NCI-H748 (cell line): ENCODE results near the gene GFM1.

Source experiments
- DNase-seq: peaks from one replicate; lab custom pipeline; 2025; ENCODE audit not compliant: unreplicated experiment; lab: John Stamatoyannopoulos, UW

GFM1 gene

DNA sequence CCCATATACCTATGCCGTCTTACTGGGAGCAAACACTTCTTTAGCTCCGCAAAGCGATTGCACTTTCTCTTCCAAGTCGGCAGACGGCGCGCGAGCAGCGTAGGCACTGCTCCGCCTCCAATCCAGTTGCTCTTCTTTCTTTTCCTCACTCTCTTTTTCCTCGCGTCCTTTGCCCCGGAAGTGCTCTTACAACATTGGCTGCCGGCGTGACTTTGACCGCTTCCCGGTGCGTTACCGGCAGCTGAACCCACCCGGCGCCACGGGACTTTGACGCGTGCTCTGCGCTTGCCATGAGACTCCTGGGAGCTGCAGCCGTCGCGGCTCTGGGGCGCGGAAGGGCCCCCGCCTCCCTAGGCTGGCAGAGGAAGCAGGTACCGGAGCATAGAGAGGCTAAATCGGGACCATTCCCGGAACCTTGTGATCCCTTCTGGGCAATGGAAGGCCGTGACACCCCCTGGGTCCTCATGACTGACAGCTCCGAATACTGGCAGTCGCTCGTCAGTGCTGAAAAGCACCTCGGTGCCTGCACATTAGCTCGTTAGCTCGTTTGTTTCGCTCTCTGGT, at the start of gene GFM1:
Gene GFM1, plus strand, starts transcription at position 183 of the 564 bp plus-strand sequence. Its CDS starts 108 bp downstream, at position 291.
- peak; percentile 94 for DNase-seq

DNA sequence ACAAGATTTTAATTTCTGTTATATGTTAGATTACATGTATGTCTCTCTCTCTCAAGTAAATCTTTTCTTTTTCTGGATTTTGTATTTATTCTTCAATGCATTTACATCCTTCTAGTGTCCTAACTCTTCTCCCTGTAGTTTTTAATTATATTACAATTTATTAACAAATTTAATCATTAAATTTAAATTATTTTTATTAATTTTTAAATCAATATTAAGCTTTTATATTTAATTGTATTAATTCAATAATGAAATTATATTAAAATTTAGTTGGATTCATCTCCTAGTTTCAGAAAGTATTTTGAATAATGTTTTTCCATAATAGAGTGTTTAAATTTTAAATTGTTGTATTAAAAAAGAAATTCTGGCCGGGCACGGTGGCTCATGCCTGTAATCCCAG, 43.5 kb upstream of the GFM1 start:
- no peak for DNase-seq

DNA sequence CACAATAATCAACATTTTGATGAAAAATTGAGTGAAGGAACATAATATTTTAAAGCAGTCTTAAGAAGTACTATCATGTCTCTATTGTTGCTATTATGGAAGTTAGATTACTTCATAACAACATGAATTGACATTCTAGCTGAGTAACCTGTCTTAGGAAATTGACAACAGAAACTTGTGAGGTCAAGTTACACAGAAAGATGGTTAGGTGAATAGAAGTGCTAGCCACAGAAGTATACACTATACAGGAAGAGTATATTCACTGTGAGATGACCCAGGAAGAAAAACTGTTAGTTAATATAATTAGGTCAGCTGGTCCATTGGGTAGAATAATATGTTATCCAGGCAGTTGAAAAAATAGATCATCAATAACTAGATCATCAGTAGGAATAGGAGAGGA, 42.1 kb upstream of the GFM1 start:
- DNase-seq, result no peak

DNA sequence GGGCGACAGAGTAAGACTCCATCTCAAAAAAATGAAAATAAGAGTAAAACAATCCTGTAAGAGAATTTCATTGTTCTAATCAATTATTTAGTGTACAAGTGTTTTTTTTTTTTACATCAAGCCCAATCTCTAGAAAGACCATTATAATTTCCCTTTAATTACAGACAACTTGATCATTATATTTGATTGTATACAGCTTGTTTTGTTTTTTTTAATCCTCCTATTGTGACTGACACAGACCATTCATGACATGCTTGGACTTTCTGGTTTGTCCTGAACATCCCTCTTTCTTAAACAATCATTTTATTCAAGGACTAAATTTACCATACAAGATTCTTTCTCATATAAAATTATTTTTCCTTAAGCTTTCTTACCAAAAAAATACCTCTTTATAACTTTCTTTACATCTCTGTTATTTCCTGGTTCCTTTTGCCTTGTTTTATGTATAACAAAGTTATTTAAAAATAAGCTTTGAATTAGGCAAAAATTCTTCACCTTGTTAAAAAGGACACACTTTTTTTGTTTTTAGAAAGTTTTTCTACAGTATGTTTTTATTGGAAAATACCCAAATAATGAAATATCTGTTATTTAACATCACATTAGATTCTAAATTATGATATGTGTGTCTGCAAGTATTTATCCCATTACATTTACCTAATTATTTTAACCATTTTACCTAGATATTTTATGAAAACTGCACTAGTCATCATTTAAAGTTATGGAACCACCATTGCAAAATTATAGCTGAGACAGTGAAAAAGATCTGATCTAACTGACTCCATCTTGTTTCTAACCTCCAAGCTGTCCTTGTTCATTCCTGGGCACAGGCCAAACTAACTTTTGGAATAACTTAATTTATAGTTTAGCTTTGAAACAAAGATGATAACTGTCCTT, 26.1 kb upstream of the GFM1 start:
- no peak for DNase-seq

DNA sequence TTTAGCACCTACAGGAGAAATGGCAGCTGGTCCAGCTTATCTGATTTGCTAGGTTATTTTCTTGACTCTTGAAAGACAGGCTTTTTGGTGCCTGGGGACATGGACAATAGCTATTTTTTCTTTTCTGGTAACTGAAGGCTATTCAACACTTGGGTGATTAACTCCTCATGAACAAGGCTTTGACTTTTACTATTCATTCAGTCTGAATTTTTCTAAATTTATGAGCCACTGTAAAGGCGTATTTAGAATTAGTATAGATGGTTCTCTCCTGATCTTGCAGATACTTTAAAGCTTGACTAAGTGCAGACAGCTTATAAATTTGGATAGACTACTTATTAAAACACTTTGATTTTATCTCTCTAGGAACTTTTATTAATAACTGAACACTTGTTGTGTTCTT, 18.4 kb upstream of the GFM1 start:
- no peak for DNase-seq

DNA sequence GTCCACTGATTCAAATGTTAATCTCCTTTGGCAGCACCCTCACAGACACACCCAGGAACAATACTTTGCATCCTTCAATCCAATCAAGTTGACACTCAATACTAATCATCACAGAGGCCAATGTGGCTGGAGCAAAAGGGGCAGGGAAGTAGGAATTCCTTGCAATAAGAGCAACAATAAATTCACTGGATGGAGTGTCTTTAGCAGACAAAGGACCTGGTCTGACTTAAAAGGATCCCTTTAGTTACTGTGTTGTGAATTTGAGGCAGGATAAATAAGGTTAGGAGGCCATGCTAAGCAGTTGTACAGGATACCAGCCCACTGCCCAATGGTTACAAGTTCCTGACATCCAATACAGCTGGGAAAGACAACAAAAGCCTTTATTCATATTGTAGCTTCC, 12.3 kb upstream of the GFM1 start:
- no peak for DNase-seq

DNA sequence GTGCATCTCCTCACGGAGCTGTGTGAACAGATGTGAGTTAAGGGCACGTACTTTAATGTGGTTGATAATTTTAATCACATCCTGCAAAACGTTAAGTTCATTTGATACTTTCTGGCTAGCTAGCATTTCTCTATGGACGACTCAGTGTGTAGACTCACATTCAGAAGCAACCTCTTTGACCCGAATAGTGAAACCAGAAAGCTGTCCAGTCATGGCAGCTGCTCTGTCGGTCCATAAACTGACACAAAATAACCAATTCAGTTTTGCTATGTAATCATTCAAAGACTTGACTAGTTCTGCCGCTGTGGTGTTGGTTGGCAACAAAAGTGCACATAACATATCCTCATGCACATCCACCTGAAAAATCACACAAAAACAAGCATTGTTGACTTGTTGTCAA, 3.7 kb upstream of the GFM1 start:
- DNase-seq, result no peak

DNA sequence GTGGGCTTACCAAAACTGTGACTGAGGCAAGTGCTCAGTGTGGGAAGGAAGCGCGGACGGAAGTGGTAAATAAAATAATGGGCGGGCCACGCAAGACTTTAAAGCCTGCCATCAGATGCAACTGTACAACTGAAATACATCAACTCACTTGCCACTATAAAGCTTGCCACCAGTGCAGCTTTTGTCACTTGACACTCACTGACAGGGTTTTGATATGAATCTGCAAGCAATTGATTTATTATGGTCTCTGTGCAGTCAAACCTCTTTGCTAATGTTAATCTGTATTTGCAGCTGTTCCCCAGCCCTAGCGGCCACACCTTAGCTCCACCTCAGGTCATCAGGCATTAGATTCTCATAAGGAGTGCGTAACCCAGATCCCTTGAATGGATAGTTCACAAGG, 2.3 kb upstream of the GFM1 start:
- DNase-seq, result no peak

DNA sequence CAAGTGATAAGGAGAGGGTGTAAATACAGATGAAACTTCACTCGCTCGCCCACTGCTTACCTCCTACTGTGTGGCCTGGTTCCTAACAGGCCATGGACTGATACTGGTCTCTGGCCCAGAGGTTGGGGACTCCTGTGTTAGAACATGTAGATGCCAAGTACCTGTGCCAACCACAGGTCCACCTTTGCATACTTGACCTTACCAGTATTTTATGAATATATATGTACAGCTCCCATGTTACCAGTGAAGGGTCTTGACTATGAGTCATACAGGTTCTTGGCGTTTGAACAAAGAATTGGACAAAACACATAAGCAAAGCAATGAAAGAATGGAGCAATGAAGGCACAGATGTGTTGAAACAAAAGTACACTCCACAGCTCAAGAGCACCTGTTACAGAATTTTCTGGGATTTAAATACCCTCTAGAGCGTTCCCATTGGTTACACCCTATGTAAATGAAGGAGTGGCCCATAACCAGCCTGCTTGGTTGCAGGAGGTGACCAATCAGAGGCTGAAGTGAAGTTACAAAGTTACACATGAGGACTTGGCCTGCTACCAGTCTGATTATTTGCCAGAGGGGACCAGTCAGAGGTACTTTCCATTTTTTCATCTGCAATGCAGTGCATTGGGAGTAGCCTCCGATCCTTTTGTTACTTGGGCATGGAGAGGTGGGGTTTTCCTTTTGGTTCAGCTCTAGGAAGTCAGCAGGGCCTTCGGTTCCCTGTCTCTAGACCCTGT, 1.7 kb upstream of the GFM1 start:
- no peak for DNase-seq

DNA sequence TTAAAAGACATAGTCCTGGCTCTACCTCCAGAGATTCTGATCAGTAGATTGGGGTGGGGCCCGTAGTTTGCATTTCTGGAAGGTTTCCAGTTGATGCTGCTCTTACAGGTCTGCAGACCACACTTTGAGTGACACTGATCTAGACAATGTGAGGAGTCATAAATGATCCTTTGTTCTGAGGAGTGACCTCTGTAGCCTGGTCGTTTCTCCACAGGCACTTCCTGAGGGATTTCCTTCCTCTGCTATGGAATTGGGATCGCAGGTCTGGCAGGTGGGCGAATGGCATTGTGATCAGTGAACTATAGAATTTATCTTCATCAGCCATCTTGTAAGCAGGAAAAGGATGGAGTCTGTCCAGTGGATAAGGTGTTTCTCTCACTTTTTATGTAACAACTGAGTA, 5.5 kb downstream of the GFM1 start:
- no peak for DNase-seq

DNA sequence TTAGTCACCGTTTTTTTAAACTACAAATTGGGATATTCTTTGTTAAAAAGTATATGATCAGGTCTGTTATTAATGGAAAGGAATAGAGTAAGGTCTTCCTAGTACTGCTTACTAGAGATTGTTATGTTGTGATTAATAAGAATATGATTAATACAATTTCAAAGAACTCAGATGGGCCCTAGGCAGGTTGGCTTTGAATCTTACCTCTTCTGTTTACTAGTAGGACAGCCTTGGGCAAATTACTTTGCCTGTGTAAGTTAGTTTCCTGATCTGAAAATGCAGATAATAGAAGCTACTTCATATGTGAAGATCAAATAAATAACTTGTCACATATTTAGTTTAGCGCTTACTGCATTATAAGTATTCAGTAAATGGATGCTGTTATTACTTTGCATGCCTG, 6.9 kb downstream of the GFM1 start:
- no peak for DNase-seq

DNA sequence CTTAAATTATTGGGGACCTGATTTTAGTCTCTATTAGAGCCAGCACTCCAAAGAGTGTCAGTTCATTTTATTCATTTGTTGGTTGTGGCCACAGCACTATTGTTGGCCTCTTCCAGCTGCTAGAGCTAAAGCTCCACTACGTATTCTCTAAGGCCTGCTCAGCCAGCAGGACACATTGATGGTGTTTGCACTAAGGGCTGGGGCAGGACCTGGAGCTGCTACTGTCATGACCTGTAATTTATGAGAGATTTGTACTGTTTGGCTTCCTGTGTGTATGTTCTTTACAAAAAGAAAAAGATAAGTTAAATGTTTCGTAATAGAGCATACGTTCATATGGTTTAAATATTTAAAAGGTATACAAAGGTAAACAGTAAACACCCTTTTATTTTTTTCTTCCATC, 8.1 kb downstream of the GFM1 start:
- DNase-seq, result no peak

DNA sequence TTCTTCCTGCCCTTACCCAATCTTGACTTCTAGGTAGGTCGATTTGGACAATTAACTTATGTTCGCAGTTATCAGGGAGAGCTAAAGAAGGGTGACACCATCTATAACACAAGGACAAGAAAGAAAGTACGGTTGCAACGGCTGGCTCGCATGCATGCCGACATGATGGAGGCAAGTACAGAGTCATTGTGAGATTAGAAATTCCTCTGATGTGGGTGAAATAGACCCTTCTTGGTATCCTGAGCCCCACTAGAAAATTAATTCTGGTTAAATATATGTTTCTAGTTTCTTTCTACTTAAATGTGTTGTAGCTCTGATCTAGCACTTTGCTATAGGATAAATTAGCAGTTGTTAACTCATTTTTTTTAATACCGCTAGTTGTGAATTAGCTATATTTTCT, 14.6 kb downstream of the GFM1 start:
- no peak for DNase-seq

DNA sequence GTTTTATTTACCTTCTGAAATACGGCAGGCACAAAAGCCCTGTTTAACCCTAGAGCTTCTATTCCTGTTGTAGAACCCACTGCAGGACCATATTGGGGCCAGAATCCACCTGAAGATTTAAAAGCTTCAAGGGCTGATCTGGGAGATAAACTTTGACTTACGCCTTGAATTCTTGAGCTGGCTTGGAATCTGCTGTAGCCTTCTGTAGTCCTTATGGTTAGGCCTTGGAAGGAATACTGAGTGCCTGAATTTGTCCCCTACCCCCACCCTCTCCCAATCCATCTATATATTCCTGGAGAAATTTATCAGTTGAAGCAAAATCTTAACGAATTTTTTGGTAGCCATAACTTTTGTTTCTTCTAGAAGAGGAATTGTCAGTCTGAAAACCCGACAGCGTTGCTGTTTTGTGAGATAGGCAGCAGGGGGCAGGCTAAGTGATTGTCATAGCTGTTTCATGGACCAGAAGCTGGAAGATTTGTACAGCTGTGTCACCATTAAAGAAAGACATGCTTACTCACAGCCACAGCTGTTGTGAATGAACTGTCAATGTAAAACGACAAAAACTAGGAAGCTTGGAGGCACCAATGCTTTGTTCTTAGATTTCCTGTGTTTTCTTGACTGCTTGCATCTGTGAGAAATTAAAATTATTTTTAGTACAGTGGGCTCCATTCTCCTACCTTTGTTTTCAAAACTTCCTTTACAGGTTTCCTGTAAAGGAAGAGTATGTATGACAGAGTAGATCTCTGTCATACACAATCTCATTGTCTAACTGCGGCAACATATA, 15.3 kb downstream of the GFM1 start:
- peak; percentile 10 for DNase-seq

DNA sequence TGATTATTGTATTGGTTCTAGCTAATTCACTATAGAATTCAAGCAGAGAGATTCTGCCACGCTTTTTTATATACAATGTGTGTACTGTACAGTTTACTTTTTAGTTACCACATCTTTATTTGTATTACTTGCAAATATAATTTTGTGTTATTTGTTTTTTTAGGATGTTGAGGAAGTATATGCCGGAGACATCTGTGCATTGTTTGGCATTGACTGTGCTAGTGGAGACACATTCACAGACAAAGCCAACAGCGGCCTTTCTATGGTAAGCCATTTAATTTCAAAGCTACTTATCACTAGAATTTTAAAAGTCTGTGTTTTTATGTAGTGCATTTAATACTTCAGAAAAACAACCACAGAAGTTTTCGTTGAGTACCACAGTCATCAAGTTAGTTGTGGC, 16.4 kb downstream of the GFM1 start:
- DNase-seq, result no peak

DNA sequence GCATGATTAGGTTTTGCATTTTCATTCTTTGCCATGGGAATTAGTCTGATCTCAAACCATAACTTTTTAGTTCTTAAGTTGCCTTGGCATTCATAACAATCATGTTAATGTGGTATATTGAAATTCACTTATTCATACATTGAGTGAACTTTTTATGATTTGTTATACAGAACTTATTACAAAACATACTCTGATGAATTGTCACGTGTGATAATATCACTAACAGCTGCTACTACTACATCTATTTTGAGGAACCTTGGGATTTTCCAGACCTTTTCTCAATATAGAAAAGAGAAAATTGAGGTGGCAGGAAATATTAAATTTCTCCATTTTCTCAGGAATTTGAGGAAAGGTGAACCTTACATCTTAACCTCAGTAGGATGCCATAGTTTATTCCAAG, 18.9 kb downstream of the GFM1 start:
- DNase-seq, result no peak

DNA sequence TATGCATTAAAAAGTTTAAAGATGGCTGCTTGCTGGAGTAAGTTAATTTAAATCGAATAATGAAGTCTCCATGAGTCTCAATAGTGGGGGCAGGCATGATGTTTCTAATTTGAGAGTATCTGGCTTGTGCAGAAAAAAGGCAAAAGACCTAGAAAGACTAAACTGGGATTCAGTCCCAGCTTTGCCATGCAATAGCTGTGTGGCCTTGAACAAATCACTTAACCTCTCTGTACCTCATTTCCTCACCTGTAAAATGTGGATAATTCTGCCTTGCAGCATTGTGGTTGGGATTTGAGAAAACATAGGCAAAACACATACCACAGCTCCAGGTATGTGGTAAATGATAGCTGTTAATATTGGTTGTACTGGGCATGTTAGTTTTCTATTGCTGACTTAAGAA, 19.5 kb downstream of the GFM1 start:
- DNase-seq, result no peak

DNA sequence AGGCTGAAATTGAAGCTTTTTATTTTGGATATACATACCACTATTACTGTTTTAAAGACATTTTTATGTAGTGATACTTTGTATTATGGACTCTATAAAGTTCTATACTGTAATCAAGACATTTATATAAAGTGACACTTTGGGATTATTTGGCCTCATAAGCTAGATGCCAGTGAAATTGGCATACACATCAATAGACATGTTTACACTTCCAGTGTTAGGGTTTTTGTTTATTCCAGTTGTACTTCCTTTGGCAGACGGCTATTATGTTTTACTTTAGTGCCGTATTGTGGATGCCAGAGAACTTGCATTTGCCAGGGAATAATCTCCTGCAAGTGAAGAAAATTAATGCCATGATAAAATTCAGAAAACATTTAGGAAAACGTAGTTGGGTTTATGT, 22.1 kb downstream of the GFM1 start:
- DNase-seq, result no peak

DNA sequence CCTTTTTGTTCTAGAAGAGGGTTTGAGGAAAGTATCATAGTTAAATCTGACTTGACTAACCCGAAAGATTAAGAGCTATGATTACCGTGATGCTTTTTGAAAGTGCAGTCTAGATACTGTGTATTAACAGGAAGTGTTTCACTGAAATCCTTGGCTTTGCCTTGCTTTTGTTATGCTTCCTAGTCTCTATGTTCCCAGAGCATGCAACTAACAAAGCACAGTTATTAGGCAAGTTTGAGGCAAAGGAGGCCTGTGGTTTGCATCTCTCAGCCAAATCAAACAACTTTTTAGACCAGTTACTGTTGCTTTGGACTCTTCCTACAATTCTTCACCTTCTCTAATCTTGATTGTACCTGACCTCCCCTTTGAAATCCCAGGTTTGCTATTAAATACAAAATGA, 24.2 kb downstream of the GFM1 start:
- no peak for DNase-seq

DNA sequence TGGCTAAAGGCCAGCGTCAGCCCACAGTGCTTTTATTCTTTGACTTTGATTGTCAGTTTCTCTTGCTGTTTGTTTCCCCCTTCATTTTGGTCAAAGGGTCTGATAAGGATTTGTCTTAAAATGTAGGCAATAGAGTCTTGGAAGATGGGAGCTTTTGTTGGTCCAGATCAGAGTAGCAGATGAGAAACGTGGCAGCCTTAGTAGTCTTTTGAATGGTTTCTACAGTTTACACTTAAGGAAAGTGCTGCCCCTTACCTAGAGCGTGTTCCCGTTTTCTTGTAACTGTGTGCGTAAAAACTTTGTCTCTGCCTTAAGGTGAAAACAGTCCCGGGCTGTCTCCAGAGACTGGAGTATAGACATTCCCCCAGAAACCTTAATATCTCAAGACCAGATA, 27.5 kb downstream of the GFM1 start:
- no peak for DNase-seq
